GM19397 (cell line): ENCODE measurements around the gene RUVBL1.

ENCODE experiments used
- ATAC-seq: cut with Tn5 transposase; IDR thresholded peaks from one replicate; pipeline ENCODE4 v1.9.1; 2021; ENCODE audit warnings: mild to moderate bottlenecking, moderate library complexity; ENCODE audit not compliant: unreplicated experiment

Gene RUVBL1

DNA sequence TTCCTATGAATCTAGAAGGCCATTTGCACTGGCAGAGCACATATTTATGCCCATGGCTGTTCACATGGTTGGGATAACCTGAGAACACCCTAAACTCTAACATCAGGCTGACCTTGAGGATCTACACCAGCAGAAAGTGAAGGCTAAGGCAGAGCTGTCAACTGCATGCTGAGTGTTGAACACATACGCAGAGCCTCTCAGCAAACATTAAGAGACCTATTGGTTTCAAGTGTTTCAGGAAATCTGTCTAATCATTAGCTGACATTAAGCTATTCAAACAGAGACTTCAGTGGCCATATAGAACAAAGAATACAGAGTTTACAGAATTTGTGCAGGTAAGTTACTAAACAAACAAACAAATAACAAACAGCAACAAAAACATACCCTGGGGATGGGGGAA, 87.5 kb downstream of the RUVBL1 start:
- ATAC-seq, result no peak

DNA sequence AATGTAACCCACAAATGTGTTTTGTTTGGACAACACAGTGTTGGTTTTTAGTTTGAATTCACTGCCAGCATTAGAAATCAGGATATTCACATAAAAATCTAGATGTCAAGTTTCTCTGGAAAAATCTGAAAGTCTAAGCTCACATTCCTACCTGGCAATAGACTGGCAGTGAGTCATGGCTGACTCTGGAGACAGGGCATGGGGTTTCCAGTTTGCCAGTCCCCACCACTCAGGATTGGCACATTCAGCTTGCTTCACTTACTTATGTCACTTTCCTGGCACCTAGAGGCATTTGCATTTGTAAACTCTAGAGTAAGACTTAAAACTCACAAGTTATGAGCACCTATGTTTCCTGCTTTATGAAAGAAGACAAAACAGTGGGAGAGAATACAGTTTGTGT, 90.5 kb downstream of the RUVBL1 start:
- ATAC-seq, result no peak
